HG02870 (cell line): ENCODE measurements around the gene TEX28.
"Not testable (repeated sequence)": the region's sequence is repeated elsewhere in the genome, so short reads cannot be mapped to it uniquely, and the experiment has no call there.

Experiments
- ATAC-seq: cut with Tn5 transposase; IDR thresholded peaks from one replicate; pipeline ENCODE4 v1.9.1; 2021; ENCODE audit warnings: mild to moderate bottlenecking, moderate library complexity; ENCODE audit not compliant: unreplicated experiment

TEX28 gene

DNA sequence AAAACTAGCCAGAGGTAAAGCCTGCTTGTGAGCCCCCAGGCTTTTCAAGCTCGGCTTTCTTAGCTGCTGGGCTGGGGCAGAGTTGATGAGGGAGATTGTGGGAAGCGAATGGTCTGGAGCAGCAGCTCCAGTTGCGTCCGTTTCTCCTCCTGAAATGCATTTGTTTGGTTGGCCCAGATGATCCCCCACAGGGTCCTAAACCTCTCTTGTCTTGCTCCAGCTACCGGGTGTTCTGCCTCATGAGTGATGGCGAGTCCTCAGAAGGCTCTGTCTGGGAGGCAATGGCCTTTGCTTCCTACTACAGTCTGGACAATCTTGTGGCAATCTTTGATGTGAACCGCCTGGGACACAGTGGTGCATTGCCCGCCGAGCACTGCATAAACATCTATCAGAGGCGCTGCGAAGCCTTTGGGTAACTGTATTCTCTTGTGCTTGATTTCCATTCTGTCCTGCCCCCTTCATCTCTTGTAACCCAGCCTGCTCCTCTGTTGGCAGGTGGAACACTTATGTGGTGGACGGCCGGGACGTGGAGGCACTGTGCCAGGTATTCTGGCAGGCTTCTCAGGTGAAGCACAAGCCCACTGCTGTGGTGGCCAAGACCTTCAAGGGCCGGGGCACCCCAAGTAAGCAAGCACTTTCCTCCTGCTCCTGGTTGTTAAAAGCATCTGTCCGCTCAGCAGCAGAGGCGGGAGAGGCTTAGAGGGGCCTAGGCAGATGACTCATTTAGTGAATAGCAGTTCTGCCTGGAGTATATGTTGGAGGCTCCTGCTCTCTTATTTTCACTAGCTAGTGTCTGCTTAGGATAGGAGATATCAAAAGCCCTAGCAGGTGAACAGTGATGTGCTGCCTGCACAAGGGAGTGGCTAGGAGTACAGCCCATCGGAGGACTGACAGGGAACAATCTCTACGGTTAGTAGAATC is 16.0 kb upstream of the TEX28 start:
- no peak for ATAC-seq

DNA sequence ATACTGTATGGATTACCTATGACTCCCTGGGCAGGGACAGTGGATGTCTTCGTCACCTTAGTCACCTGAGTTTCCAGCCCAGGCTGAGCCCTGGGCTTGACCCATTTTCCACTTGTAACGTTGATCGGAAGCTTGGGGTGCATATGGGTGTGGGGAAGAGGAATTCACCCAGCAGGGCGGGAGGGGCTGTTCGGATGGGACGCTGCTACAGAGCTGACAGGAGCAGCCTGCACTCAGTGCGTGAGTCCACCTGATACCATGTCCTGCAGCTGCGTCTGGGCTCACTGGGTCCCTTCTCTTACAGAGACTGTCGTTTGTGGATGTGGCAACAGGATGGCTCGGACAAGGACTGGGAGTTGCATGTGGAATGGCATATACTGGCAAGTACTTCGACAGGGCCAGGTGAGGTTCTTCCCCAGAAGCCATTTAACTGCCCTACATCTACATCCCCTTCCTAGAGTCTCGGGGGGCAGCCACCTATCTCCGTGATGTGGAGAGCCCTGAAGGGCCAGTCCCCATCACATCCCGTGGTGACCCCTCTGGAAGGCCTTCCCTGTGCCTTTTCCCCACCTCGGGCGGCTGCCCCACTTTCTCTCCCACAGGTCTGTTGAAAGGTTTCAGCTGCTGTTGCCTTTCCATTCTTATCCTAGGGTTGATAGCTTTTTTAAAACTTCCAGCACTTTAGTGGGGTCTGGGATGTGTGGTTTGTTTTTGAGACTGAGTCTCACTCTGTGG is 14.3 kb upstream of the TEX28 start:
- ATAC-seq = no peak

DNA sequence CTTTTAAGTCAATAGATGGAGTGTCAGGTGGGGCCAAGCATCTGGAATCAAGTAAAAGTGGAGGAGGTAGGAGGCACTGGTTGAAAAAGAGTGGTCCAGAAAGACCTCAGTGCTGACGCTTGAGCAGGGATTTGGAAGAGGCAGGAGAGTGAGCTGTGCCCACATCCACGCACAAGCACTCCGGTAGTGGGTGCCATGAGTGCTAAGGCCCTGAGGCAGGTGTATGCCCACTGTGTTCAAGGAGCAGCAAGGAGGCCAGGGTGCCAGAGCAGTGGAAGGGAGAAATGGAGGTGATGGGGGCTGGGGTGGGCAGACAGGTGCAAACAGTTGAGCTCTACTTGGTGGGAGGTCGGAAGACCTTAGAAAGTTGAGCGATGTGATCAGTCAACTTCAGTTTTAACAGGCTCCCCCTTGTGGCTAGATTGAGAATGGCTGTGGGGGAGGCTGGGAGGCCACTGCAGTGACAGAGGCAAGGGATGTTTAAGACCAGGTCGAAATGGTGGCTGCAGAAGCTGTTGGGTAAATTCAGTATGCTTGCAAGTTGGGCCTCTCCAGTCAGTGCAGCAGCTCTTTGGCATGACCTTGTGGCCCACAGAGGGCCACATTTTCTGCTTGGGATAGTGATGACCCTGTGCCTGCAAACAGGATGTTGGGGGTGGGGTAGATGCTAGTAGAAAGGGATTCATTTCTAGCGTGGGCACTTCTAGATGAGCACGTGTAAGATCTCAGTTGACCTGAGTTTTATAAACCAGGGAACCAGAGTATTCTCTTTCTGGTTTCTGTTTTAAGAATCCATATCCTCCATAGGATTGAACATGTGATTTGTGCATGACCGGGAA is 13.4 kb upstream of the TEX28 start:
- no peak for ATAC-seq

DNA sequence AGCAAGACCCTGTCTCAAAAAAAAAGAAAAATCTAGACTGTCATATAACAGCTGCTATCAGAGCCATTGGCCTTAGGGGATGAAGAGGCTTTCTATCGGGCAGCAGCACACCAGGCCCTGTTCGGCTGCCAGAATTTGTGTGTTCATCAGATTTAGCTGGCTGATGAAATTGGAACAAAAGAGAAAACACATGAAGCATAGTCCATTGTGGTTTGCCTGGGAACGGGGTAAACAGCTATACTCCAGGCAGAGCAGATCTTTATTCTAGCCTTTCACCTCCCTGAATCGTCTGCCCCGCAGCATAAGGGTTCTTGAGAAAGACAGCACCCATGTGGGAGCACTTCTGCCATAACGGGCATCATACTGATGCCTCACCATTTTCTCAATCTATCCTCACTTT is 12.3 kb upstream of the TEX28 start:
- ATAC-seq = no peak

DNA sequence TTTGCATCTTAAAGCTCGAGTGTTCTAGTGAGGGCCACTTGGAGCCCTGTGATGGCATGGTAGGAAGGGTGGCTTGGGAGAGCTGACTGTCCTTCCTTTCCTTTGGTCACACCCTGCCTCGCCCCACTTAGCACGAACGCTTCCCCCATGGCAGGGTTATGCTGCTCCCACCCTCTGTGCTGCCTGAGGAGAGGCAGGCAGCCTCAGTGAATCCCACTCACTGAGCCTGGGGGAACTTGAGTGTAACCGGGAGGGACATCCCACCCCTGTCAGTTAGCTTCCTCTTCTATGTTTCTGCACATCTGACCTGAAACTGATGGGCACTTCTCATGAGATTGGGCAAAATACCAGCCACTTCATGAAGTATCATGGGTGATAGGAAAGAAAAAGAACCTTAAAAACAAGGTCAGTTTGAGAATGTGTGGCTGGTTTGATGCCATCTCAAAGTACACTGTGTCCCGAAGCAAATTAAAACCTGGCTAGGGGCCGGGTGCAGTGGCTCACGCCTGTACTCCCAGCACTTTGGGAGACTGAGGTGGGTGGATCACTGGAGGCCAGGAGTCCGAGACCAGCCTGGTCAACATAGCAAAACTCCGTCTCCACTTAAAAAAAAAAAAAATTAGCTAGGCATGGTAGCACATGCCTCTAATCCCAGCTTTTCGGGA is 10.7 kb upstream of the TEX28 start:
- no peak for ATAC-seq

DNA sequence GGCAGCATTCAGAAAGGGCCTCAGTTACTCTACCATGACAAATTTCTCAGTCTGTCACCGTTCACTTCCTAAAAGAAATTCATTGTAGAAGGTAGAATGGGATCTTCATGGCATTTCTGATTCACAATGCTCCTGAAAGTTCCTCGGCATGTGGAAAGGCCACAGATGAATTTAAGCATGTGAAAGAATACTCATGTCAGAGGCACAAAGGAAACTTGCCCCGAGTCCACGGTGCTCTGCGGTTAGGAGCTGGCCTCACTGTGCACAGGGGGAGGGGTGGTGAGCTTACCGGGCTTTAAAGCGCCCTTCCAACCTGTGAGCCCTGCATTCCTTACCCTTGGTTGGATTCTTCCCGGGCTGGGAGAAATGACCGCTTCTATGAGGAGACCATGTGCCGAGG is 9.9 kb upstream of the TEX28 start:
- no peak for ATAC-seq

DNA sequence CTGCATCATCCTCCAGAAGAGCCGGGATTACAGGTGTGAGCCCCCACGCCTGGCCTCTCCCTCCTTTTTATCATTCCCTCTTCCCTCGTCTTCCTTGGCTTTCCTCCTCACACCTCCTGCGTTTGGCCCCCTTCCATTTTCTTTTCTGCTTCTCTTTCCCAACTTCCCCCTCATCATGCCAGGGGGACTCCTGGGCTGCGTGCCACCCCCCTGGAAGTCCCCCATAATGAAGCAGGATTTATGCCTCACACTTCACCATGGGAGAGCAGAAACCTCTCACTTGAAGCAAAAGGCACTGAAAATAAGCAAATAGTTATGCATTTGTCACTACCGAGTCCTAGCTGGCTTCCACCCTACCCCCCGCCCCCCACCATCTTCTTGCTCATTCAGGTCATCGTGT is 8.6 kb upstream of the TEX28 start:
- no peak for ATAC-seq

DNA sequence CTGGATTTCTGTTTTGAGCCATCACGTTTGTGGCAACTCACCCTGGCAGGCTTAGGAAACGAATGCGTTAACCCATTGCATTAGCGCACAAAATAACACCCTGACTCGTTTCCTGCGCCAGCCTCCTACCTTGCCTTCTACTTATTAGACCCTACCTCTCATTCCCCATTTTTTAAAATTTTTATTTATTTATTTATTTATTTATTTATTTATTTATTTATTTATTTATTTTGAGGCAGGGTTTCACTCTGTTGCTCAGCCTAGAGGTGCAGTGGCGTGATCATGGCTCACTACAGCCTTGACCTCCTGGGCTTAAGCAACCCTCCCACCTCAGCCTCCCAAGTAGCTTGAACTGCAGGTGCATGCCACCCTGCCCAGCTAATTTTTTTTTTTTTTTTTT is 8.1 kb upstream of the TEX28 start:
- ATAC-seq = not testable (repeated sequence)

DNA sequence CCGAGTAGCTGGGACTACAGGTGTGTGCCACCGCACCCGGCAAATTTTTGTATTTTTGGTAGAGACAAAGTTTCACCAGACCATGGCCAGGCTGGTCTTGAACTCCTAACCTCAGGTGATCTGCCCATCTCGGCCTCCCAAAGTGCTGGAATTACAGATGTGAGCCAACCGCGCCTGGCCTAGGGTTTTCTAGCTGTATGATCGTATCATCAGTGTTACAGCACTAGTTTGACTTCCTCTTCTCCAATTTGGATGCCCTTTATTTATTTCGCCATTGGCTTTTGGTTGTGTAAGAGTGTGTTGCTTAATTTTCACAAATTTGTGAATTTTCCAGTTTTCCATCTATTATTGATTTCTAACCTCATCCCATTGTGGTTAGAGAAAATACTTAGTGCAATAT is 5.9 kb upstream of the TEX28 start:
- no peak for ATAC-seq

DNA sequence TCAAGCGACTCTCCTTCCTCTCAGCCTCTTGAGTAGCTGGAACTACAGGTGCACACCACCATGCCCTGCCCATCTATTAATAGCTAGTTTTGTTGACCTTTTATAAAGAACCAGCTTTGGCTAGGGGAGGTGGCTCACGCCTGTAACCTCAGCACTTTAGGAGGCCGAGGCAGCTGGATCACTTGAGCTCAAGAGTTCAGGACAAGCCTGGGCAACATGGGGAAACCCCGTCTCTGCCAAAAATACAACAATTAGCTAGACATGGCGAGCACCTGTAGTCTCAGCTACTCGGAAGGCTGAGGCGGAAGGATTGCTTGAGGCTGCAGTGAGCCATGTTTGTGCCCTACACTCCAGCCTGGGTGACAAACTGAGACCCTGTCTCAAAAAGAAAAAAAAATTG is 3.4 kb upstream of the TEX28 start:
- ATAC-seq = peak; percentile 62

DNA sequence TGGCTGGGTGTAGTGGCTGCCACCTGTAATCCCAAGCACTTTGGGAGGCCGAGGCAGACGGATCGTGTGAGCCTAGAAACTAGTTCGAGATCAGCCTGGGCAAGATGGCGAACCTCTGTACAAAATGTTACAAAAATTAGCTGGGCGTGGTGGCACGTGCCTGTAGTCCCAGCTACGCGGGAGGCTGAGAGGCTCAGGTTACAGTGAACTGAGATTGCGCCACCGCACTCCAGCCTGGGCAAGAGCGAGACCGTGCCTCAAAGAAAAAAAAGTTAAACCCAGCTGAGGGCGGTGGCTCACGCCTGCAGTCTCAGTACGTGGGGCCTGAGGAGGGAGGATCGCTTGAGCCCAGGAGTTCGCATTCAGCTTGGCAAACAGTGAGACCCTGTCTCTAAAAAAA is 1.8 kb upstream of the TEX28 start:
- no peak for ATAC-seq

DNA sequence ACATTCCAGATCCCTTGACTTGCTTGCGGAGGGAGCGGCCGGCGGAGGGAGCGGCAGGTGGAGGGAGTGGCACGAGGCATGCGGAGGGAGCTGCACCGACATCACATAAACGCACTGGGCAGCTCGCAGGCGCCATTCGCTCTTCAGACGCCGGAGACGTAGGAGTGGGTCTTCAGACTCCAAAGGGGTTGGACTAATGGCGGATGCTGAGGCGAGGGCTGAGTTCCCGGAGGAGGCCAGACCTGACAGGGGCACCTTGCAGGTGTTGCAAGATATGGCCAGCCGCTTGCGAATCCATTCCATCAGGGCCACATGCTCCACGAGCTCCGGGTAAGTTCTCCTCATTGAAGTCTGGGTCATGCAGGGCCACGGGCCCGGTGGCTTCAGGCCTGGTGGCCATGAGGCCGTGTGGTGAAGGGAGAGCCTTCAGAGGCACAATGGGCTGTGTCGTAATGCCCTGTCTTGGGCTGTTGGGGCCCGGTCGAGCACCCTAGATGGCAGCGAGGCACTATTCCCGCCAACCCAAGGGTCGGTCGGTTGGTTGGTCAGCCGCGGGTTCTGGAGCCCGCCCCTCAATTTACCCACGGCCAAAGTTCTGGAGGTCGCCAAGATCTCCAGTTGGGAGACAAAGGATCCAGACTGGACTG is 863 bp upstream of the TEX28 start, which contains the start of gene TKTL1:
Gene TKTL1 (plus strand): TSS at position 132 of the 647 bp plus-strand sequence. CDS start 65 bp downstream, at position 197.
- ATAC-seq = no peak

DNA sequence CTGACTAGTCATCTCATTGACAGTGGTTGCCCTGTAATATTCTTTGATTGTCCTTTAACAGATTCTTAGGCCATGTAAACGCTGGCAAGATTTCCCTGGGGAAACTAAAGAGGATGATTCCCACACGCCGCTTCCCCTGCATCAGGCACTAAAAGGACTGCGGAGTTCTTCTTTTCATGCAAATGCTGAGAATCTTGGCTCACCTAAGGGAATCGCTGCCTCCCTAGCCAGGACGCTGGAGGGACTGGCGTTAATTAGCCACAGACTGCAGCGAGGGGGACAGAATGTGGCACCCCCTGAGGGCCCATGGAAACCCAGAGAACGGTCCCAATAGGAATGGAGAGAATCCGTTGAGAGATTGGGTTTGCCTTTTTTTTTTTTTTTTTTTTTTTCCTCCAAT is 8.5 kb downstream of the TEX28 start:
- not testable (repeated sequence) for ATAC-seq

DNA sequence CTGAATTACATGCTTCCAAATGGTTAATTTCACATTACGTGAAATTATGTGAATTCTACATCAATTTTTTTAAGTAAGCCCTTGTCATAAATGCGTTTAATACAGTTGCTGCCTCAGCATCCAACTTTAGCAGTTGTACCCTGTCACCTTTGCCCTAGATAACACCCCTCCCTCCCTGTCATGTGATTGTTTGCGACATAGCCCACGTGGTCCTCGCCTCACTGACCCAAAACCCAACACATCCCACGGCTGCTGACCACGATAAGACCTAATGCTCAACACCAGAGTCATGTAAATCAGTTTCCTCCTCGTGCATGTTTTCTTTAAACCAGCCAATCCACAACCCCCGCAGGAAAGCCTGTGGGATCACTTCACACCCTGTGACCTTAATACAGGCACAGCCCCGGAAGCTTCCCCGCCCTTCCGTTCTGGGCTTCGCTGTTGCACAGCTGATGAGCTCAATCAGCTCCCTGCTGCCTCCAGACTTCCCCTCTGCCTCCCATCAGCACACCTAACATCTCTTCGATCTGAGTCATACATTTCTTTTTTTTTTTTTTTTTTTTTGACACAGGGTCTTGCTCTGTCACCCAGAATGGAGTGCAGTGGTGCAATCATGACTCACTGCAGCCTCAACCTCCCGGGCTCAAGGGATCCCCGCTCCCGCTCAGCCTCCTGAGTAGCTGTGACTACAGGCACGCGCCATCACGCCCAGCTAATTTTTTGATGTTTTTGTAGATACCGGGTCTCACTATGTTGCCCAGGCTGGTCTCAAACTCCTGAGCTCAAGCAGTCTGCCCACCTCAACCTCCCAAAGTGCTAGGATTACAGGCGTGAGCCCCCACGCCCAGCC is 10.2 kb downstream of the TEX28 start:
- ATAC-seq = peak; percentile 58

DNA sequence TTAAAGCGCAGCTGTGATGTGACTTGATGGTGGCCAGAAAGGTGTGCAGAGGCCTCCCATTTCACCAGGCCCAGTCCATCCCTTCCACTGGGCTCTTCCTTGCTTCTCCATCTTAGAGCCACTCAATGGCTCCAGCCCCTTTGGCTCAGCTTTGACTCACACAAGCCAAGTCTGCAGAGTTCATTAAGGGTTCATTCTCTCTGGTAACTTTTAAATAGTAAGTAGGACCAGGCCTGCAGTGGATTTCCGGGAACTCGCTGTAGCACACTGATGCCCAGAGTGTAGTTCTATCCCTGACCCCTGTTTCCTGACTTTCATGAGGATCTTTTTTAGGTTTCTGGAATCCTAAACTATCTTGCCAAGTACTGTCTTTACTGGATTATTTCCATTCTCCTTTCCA is 25.7 kb downstream of the TEX28 start:
- ATAC-seq = not testable (repeated sequence)

DNA sequence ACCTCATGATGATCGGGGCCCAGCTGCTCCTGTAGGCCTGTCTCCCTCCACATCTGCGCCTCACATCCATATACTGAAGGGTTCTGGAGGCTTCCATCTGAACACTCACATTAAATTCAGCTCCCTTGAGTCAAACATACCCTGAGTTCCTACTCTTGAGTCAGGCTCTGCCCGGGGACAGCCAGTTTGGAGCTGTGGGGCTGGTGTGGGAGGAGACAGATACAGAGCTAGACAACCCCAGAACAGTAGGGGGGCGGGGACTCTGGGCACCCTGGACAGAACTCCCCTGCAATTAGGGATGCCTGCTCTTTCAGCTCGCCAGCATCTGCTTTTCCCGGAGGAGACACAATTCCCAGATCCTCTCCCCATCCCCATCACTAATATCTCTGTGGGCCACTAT is 31.9 kb downstream of the TEX28 start:
- not testable (repeated sequence) for ATAC-seq

DNA sequence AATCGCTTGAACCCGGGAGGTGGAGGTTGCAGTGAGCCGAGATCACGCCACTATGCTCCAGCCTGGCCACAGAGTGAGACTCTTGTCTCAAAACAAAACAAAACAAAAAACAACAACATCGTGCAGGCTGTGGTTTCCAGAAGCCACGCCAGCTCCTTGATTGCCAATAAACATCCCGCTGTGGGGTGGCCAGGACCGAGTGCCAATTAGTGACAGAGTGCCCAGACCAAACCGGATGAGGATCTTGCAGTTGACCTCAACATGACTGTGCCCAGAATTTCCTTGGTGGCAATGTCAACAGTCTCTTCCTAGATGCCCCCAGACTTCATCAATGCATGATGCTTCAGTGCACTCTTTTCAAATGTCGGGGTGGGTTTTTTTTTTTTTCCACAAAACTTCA is 36.2 kb downstream of the TEX28 start:
- not testable (repeated sequence) for ATAC-seq

DNA sequence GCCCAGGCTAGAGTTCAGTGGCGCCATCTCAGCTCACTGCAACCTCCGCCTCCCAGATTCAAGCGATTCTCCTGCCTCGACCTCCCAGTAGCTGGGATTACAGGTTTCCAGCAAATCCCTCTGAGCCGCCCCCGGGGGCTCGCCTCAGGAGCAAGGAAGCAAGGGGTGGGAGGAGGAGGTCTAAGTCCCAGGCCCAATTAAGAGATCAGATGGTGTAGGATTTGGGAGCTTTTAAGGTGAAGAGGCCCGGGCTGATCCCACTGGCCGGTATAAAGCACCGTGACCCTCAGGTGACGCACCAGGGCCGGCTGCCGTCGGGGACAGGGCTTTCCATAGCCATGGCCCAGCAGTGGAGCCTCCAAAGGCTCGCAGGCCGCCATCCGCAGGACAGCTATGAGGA is 37.6 kb downstream of the TEX28 start, which contains the start of gene OPN1MW3:
Gene OPN1MW3 (plus strand): TSS at position 301 of the 400 bp plus-strand sequence. CDS start 38 bp downstream, at position 339.
- ATAC-seq = not testable (repeated sequence)

DNA sequence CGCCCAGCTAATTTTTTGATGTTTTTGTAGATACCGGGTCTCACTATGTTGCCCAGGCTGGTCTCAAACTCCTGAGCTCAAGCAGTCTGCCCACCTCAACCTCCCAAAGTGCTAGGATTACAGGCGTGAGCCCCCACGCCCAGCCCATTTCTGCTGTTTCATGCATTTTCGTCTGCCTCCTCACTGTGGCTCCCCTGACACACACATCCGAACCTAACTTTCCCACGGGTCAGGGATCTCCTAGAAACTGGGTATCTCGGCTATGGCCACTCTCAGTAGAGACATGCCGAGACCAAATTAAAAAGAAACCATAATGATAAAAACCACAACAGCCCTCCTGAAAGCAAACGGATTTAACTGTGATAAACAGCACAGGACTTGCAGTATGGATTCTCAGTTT is 46.8 kb downstream of the TEX28 start:
- not testable (repeated sequence) for ATAC-seq
